H1 (cell line): Measurements from ENCODE around the gene CD248.

Experiments
- CHD1 ChIP-seq: IDR thresholded peaks from 2 replicates; pipeline ENCODE4 v1.6.1; 2012; ENCODE audit warnings: low read depth, low read length, improper control_type of control experiment
- EP300 ChIP-seq, 2 experiments: IDR thresholded peaks; 1 replicate in 1 of 2; 2 replicates in 1 of 2; pipeline ENCODE4 v1.6.1; 2011 to 2012; ENCODE audit warnings: low read depth in 2 of 2, low read length in 2 of 2, mild to moderate bottlenecking in 2 of 2, borderline replicate concordance in 1 of 2, inconsistent platforms in 1 of 2, moderate library complexity in 1 of 2
- EZH2 ChIP-seq: fragments of 200-600 bp; sonication (generic); IDR thresholded peaks from 2 replicates; pipeline ENCODE4 v1.7.1; 2012; ENCODE audit warnings: low read depth, mild to moderate bottlenecking, moderate library complexity, low read length, inconsistent platforms; ENCODE audit not compliant: severe bottlenecking
- FOSL1 ChIP-seq: IDR thresholded peaks from 2 replicates; pipeline ENCODE4 v1.6.1; 2011; ENCODE audit warnings: mild to moderate bottlenecking, low read depth, low read length, moderate library complexity; ENCODE audit not compliant: insufficient read depth
- JUND ChIP-seq: IDR thresholded peaks from 2 replicates; pipeline ENCODE4 v1.6.1; 2011; ENCODE audit warnings: mild to moderate bottlenecking, improper control_type of control experiment, low read length
- PHF8 ChIP-seq: fragments of 200-600 bp; sonication (generic); conservative IDR thresholded peaks from 2 replicates; pipeline ENCODE4 v1.7.1; 2012; ENCODE audit warnings: low read depth, mild to moderate bottlenecking, inconsistent platforms, low read length, moderate library complexity
- POLR2A ChIP-seq, 2 experiments: IDR thresholded peaks; 1 replicate in 1 of 2; 2 replicates in 1 of 2; pipeline ENCODE4 v1.6.1; 2011; ENCODE audit warnings: low read depth in 2 of 2, low read length in 2 of 2, mild to moderate bottlenecking in 2 of 2; ENCODE audit errors: control extremely low read depth in 1 of 2
- POLR2AphosphoS5 ChIP-seq: IDR thresholded peaks from 2 replicates; pipeline ENCODE4 v1.6.1; 2011; ENCODE audit warnings: low read depth, low read length
- RFX5 ChIP-seq: IDR thresholded peaks from 2 replicates; pipeline ENCODE4 v1.6.1; 2011; ENCODE audit warnings: low read depth, low read length, improper control_type of control experiment, borderline replicate concordance
- SP4 ChIP-seq: IDR thresholded peaks from 2 replicates; pipeline ENCODE4 v1.6.1; 2012; ENCODE audit warnings: low read length, inconsistent platforms
- YY1 ChIP-seq: IDR thresholded peaks from 2 replicates; pipeline ENCODE4 v1.6.1; 2011; ENCODE audit warnings: low read depth, mild to moderate bottlenecking, low read length

DNA sequence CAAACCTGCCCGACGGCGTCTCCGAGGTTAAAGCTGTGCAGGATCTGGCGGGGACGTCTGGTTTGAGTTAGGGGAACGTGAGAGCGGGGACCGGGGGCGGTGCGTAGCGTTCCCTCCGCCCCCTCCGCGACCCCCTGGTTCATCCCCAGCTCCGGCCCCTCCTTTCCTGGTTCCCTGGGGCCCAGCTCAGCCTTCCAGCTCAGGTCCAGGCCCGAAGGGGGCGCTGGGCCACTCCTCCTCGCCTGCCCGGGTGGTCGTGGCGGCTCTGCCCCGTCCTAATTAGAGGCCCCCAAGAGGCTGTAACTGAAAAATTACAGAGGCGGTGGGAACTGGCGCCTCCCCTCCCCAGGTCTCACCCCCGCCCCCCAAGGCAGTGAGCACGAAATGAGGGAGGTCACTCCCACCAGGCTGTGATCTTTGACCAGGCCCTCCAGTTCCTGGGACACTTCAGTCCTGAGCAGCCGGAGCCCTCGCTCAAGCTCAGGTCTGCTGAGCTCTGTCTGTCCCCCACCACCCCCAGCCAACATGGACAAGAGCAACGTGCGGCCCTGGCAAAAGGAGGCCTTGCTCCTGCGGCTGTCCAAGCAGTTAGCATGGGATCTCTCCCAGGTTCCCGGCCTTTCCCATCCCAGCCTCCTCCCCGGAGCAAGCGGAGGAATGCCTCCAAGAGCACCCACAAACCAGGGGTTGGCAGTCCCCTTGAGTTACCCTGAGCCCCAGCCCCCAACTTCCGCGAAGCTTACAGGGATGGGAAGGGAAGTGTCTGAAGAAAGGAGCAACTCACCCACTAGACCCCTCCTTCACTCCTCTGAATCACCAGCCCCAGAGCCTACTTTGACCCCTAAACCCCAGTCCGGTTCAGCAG lies 3.3 kb downstream of the CD248 start:
- TF ChIP-seq FOSL1, result no peak
- no peak for TF ChIP-seq PHF8
- TF ChIP-seq EP300 (IDR thresholded peaks at IDR 0.05; ENCODE audit: borderline replicate concordance in 1 of 2, low read depth in 2 of 2, low read length in 2 of 2), result no peak
- no peak; a peak in 1 of 3 replicates for TF ChIP-seq POLR2A (IDR thresholded peaks at IDR 0.05; ENCODE audit: control extremely low read depth in 1 of 2, low read depth in 2 of 2, low read length in 2 of 2)
- no peak for TF ChIP-seq CHD1
- TF ChIP-seq YY1, result no peak
- no peak for TF ChIP-seq SP4
- no peak for TF ChIP-seq POLR2AphosphoS5
- TF ChIP-seq EZH2, result no peak
- TF ChIP-seq RFX5, result no peak
- no peak for TF ChIP-seq JUND
